Stimulated activated CD4-positive, alpha-beta T cell treated with anti-CD3 and anti-CD28 coated beads, Interleukin-4, amount 100 ng/mL, for 4 hours (primary cell): ENCODE data around the gene SIVA1.

ENCODE experiments used
- DNase-seq, 2 experiments: peaks; one replicate each; pipeline ENCODE4 v3.0.0-alpha.2; 2020

The SIVA1 gene

DNA sequence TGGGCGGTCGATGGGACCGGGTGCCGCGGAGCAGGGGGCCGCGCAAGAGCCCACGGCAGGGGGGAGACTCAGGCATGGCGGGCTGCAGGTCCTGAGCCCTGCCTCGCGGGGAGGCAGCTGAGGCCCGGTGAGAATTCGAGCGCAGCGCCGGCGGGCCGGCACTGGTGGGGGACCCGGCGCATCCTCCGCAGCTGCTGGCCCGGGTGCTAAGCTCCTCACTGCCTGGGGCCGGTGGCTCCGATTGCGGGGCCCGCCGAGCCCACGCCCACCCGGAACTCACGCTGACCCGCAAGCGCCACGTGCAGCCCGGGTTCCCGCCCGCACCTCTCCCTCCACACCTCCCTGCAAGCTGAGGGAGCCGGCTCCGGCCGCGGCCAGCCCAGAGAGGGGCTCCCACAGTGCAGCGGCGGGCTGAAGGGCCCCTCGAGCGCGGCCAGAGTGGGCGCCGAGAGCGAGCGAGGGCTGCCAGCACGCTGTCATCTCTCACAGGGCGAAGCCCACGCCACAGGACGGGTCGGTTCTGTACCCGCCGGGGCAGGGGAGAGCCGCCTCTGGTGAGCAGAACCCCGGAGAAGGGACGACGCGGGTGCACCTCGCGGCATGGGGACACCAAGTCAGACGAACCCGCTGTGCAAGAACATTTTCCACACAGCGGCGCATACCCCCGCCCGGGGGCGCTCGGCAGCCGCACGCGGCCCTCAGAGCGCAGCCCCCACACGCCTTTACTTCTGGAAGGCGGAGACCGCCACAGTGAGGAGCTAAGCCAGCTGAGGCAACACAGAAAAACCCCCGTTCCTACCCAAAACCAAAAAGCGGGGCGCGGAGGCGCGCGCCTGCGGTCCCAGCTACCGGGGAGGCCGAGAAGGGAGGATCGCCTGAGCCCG, 1.2 kb upstream of the SIVA1 start:
- DNase-seq, result no peak

DNA sequence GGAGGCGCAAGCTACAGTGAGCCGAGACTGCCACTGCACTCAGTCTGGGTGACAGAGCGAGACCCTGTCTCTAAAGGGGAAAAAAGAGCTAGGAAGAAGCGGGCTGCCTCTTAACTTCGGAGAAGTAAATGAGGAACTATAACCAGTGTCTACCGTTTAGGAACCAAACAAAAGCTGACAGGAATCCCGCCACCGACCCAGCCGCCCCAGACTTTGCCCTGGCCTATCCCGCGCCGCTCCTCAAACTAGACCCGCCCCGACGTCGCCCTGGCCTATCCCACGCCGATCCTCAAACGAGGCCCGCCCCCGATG, 568 bp upstream of the SIVA1 start:
- no peak for DNase-seq

DNA sequence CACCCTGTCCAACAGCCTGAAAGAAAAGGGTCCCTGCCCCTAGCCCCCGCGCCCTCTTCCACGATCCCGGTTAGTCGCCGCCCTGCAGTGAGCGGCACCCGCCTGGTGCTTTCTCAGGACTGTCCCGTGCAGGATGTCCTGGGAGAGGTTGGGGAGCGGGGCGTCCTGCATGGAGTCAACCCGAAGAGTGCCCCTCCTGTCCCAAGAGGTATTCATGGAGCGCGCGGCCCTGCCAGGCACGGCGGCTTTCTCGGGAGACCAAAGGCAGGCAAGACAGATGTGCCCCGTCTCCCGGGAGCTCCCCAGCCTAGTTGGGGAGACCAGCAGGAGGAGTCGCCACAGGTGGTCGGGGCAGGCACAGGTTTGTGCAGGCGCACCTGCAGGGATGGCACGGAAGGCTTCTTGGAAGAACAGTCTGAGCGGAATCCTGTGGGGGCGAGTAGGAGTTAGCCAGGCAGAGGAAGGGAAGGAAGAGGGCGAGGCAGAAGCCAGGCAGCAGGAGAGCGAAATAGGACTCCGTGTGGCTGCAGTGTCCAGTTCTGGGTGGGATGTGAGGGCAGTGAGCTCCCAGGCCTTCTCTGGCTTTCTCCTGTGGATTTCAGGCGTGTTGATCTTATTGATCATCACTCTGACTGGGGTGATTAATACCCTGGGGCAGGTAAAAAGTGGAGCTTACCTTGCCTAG, 723 bp downstream of the SIVA1 start:
- DNase-seq, result no peak

DNA sequence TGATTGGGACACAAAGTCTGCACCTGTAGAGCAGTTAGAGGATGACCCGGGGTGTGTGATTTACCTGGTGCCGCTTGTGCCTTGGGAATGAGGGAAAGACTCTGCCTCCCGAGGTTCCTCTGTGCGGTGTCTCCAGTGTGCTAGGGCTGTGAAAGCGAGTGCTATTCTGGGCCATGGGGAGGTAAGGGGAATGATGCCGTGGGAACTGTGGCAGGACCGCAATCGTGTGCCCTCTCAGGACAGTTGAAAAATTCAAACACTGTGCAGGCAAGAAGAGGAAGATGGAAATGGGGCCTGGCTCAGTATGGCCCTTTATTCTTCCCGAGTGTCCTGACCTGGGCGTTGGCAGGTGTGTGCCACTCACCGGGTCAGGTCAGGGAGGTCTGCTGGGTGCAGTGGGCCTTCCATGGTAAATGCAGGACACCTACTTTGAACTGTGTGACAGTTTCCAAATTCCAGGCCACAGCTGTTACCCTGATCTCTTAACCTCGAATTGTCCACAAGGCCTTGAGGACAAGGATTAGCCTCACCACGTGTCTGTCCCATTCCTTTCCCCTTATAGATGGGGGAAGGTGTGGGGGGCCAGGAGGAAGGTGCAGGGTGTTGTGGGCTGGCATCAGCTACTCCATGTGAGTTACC, 1.4 kb downstream of the SIVA1 start:
- no peak for DNase-seq

DNA sequence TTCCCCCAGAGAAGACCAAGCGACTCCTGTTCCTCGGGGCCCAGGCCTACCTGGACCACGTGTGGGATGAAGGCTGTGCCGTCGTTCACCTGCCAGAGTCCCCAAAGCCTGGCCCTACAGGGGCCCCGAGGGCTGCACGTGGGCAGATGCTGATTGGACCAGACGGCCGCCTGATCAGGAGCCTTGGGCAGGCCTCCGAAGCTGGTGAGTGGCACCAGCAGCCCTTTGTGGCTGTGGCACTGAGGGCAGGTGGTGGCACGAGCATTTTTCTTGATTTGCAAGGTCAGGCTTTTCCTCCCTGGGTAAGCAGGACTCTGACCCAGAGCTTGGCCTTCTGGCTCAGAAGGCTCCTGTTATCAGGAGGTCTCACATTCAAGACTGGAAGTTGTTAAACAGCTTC, 2.7 kb downstream of the SIVA1 start:
- no peak for DNase-seq

DNA sequence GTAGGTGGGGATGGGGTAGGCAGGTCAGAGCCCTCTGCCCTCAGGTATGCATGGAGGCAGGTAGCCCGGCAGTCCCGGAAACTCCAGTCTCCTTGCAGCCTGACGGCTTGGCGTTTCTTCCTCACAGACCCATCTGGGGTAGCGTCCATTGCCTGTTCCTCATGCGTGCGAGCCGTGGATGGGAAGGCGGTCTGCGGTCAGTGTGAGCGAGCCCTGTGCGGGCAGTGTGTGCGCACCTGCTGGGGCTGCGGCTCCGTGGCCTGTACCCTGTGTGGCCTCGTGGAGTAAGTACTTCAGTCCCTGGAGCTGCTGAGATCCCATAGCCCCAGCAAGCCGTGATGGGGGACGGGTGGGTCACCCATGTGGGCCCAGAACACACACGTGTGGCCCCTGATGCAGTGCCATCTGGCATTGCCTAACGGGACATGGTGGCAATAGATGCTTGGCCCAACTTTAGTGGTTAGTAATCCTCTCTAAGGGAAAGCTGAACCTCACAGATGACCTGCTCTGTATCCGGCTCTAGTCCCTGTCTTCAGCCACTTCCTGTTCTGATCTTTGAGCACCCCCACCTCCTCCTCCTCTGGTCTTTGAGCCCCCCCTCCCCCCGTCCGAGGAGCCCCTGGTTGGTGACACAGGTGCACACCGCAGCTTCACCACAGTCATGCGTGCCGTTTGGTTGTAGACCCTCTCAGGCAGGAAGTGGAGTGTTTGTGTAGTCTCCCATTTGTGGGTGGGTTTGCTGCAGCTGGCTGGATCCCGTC, 3.7 kb downstream of the SIVA1 start:
- no peak for DNase-seq

DNA sequence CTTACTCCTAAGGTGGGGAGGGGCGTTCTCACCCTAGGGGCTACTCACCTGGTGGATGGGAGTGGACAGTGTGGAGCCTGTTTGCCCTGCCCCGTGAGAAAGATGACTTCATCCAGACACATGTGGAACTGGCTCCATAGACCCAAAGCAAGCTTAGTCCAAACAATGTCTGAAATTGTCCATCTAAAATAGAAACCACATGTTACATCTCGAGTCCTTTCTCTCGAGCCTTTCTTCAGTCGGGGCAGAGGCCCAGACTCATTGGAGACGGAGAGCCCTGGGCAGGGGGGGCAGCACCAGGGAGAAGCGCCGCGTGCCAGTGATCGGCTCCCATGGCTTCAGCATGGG, 4.3 kb downstream of the SIVA1 start:
- no peak for DNase-seq

DNA sequence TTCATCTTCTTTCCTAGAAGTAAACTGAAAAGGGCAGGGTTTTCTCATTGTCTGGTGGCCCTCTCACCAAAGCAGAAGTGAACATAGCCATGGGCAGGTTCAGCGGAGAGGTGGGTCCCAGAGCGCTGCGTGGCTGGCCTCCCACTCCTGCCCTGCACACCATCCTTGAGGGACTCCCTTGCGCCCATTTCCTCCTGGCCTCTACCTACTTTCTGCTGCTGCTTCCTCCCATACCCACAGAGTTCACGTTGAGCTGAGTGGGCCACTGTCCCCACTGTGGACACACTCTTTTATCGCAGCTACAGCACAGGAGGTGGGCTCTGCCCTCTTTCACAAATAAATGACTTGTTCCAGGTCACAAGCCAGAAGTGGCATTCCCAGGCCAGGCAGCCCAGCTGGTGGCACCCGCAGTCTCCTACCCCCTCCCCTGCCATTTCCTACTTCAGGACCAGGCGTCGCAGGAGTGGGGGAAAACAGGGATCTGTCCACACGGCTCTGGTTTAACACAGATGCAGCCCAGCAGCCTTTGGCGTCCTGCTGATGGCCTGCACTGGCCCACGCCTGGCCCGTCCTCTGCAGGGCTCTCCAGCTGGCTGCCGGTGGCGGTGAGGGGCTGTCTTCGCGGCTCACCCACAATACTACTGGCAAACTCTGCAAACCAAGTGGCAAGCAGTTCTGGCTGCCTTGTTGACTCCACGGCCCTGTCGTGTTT, 4.9 kb downstream of the SIVA1 start:
- DNase-seq, result no peak

DNA sequence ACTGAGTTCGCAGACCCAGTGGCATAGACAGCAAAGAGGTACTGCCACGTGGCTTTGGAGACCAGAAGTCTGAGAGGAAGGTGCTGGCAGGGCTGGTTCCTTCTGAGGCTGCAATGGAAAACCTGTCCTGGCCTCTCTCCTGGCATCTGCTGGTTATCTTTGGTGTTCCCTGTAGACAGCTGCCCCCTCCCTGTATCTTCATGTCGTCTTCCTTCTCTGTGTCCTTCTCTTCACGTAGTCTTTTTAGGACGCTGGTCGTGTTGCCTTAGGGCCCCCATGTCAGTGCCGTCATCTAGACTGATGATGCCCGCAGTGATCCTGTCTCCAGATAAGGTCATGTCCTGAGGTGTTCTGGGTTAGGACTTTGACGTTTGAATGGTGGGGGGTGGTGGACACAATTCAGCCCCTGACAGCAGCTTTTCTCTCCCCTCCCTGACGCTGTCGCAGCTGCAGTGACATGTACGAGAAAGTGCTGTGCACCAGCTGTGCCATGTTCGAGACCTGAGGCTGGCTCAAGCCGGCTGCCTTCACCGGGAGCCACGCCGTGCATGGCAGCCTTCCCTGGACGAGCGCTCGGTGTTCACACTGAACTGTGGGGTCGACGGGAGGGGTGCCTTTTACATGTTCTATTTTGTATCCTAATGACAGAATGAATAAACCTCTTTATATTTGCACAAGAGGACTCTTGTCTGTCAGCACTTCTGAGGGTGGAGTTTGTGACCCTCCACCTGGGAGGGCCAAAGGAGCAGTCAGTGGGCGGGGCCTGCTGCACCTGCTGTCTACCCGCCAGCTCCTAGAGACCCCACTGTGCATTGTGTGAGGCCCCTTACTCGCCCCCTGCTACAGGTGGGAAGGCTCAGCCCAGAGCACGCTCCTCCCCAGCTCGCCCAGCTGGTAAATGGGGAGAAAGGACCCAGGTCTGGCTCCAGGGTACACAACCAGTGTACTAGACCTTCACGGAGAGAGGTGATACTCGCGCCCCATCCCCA, 6.3 kb downstream of the SIVA1 start:
- DNase-seq, result no peak

DNA sequence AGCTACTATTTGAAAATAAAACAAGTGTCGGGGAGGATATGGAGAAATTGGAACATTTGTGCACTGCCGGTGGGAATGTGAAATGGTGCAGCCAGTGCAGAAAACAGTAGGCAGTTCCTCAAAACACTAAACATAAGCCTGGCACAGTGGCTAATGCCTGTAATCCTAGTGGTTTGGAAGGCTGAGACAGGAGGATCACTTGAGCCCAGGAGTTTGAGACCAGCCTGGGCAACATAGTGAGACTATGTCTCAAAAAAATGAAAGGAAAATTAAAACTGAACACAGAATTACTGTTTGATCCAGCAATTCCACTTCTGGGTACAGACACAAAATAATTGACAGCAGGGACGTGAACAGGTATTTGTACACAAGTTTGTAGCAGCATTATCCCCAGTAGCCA, 12.6 kb downstream of the SIVA1 start:
- no peak for DNase-seq

DNA sequence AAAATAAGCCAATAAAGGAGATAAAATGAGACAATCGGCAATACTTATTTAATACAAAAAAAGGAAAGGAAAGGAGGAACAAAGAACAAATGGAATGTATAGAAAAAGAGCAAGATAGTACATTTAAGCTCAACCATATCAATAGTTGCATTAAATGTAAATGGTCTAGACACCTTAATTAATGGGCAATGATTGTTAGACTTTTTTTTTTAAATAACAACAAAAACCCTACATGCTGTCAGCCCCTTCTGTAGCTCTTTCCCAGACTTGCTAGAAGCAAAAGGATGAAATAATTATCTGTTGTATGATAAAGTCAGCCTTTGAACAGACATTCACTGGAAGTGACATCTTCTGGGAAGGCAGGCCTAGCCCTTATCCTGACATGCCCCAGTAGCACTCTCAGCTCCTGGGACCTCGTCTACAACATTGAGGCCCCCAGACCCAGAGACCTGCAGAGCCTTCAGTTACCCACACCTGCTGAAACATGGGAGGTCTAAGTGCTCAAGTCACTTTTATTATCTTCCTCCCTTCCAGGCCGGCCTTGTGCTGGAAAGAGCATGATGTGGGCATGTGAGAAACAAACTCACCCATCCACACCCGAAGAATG, 13.4 kb downstream of the SIVA1 start:
- no peak for DNase-seq

DNA sequence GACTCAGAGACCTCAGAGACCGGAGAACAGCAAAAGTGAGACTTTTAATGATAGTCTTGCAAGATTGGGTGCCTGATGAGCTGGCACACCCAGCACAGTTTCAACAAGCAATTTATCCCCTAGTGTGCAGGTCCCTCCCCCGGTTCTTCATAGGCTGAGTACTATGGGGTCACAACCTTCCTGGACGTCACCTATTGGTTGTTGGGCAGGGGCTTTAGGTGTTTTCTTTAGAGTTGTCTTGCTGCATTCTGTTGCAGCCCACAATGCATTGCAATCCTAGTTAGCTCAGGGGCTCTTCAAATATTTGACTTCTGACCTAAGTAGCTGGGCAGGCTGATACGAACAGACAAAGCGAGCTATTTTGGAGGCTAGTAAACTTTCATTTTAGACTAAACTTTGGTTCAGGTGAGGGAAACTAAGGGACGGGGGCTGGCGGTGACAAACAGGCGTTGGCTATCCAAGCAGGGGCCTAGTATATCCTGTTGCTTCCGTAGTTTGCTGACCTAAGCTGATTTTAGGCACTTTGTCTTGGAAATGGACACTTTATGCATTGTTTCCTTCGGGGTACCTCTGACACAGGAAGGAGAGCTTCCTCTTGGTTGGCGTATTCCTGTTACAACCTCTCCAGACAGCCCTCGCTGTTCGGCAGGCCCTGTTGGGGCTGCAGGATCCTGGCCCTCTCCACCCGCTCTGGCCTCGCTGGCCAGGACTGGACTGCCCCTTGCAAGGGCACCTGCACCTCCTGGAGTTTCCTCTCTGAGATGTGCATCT, 14.1 kb downstream of the SIVA1 start:
- DNase-seq, result no peak

DNA sequence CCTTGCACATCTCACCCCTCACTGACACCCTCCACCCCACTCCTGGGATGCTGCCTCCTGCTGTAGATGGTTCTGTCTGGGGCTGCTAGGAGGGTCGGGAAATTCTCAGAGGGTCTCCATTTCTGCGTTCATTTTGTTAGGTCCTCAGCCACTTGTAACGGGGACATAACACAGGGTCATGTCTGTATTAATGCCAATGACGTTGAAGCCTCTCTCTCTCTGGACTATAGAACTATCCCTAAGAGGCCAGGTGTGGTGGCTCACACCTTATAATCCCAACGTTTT, 14.6 kb downstream of the SIVA1 start:
- no peak for DNase-seq

DNA sequence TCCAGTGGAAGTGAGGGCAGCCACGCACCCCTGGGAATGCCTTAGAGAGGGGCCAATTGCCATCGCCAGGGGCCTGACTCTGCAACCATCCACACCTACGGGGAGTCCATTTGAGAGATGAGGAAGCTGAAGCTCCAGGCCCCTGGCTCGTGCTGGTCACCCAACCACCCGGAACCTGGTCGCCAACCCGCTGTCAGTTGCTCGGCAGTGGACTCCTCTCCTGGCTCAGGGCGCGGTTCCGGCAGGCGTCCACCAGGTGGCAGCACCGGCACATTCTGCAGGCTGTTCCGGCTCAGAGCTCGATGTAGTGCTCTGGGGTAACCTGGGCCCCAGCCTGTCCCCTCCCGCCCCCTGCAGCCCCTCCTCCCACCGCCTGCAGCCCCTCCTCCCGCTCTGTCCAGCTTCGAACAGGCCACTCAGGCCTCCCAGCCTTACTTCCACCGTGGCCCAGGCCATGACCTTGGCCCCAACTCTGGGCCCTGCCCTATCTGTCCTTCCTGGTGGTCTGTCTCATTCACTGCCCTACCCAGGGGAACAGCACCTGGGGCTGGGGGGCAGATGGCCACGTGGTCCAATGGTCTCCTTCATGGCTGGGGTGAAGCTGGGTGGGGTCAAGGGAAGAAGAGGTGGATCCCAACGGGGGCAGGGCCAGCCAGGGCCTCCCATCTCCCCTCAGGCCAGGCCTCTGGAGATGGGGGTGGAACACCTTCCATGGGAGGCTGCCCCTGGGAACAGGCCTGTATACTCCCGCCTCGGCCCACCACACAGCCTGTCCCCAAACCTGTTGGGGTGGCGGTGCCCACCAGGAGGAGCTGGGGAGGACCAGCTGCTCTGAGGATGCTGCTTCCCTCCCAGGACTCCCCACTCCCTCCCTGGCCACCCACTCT, 15.7 kb downstream of the SIVA1 start:
- peak; percentile 84 to 92 for DNase-seq

DNA sequence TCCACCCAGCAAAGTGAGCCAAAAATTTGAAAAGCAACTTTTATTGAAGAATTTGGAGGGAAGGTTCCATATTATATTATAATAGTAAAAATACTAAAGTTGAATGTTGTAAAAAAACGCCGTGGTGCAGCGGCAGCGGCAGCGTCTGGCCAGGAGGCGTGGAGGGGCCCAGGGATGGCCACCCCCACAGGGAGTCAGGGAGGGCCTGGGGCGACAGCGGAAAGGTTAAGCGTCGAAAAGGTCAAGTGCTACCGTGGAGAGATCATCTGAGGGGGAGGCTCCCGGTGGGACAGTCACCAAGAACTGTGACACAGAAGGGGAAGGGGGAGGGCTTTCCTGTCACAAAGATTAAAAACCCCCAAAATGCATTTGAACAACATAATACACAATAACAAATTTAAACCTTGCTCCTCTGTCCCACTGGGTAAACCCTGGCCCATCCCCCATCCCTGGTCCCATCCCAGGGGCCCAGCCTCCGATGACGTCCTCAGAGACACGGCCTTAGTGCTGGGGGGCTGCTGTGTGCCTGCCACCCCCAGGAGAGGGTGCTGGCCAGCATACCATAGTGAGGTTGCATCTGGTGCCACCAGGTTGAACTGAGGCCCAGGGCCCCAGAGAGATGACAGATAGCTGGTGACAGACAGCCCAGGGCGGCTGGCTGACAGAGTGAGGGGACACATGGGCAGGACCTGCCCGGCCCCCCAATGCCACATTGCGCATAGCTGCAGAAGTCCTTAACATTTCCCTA, 16.6 kb downstream of the SIVA1 start:
- DNase-seq, result no peak

DNA sequence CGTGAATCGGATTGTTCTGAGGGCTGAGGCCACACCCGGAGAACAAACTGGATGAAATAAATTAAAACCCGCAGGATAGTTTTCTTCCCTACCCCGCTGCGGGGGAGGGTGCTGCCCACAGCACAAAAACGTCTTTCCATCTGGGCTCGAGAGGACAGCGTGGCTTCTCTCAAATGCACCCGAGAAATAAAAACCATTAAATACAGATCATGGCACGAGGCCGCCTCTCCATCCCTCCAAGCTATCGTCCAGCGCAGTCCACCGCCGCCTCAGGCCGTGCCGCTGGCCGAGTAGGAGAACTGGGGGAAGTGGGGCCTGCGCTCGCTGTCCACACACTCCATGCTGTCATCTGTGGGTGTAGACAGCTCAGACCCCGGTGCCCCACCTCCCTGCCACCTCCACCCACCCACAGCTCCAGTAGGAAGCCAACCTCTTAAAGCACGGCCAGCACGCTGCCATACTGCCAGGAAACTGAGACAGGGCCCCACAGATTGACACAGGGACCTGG, 17.2 kb downstream of the SIVA1 start:
- no peak for DNase-seq

DNA sequence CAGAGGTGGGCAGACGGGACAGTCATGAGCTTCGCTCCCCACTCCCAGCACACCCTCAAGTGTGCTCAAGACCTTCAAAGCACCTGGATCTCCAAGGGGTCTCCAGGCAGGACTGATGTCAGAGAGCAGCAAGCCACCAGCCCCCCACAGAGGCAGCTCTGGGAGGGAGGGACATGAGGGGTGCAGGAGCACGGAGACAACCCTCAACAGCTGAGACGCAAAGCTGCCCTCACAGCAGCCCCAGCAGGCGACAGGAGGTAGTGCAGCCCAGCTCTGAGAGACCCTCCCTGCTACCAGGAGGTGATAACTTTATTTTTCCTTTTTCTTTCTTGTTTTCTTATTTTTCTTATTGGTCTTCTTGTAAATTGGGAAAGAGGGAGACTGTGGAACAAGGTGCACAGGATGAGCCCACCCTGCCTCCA, 17.9 kb downstream of the SIVA1 start:
- DNase-seq, result no peak

DNA sequence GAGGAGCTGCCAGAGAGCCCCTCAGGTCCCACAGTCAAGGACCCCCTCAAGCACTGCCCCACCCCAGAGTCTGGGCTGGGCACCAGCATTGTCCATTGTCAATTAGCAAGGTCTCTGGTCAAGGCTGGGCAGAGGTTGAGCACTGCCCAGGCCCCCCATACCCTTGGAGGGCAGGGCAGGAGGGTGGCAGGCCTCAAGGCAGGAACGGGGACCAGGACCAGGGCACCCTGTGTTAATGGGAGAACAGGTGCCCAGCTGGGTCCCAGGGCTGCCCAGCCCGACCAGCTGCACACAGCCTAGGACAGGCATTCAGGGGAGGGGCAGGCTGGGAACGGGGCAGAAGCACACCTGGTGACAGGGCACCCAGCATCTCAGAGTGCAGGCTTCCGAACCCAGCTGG, 18.4 kb downstream of the SIVA1 start:
- DNase-seq, result no peak
